Neural cell (in vitro differentiated cells): ENCODE data around the gene TCFL5. TPM values are rescaled to one million over a fixed set of nuclear protein-coding genes. Genes with fewer than 3 reads are reported as not detected.

Experiments used
- H2AFZ ChIP-seq: fragments of 200-600, 300-800 bp; sonication (generic), shearing (Covaris generic); 2 replicates; pipeline ENCODE4 v1.6.0; 2014; ENCODE audit warnings: low read depth, mild to moderate bottlenecking, antibody characterized with exemption, low read length, moderate library complexity
- H3F3A ChIP-seq: fragments of 200-600 bp; shearing (Covaris generic); 2 replicates; pipeline ENCODE4 v1.6.1; 2016; ENCODE audit warnings: mild to moderate bottlenecking, moderate library complexity, mixed read lengths, antibody characterized with exemption, low read length; ENCODE audit not compliant: insufficient read depth, poor library complexity, severe bottlenecking
- H3K27ac ChIP-seq: fragments of 200-600, 300-800 bp; sonication (generic), shearing (Covaris generic); 2 replicates; pipeline ENCODE4 v1.5.1; 2014; ENCODE audit warnings: mild to moderate bottlenecking, low read length, moderate library complexity
- H3K27me3 ChIP-seq: fragments of 300-800, 200-600 bp; sonication (generic), shearing (Covaris generic); 2 replicates; pipeline ENCODE4 v1.6.0; 2014; ENCODE audit warnings: mild to moderate bottlenecking, low read depth, low read length, moderate library complexity; ENCODE audit not compliant: insufficient read depth
- H3K36me3 ChIP-seq: fragments of 300-800, 200-600 bp; sonication (generic), shearing (Covaris generic); 2 replicates; pipeline ENCODE4 v1.5.1; 2014; ENCODE audit warnings: mild to moderate bottlenecking, antibody characterized with exemption, low read length, moderate library complexity; ENCODE audit not compliant: insufficient read depth
- H3K4me2 ChIP-seq: fragments of 300-800, 200-600 bp; sonication (generic), shearing (Covaris generic); 2 replicates; pipeline ENCODE4 v1.6.0; 2014; ENCODE audit warnings: mild to moderate bottlenecking, low read length
- H3K4me3 ChIP-seq: fragments of 300-800, 200-600 bp; sonication (generic), shearing (Covaris generic); 2 replicates; pipeline ENCODE4 v1.5.1; 2014; ENCODE audit warnings: mild to moderate bottlenecking, low read length, moderate library complexity
- H3K79me2 ChIP-seq: fragments of 200-600 bp; shearing (Covaris generic); replicated peaks from 2 replicates; pipeline ENCODE4 v1.6.0; 2014; ENCODE audit warnings: mild to moderate bottlenecking, low read length, moderate library complexity; ENCODE audit not compliant: insufficient read depth
- H3K9ac ChIP-seq: fragments of 300-800, 200-600 bp; sonication (generic), shearing (Covaris generic); 2 replicates; pipeline ENCODE4 v1.6.1; 2016; ENCODE audit warnings: mild to moderate bottlenecking, low read length, mixed read lengths
- H3K9me2 ChIP-seq: fragments of 200-600 bp; shearing (Covaris generic); 2 replicates; pipeline ENCODE4 v1.6.1; 2016; ENCODE audit warnings: mild to moderate bottlenecking, low read length, mixed read lengths; ENCODE audit not compliant: insufficient read depth
- H3K9me3 ChIP-seq: fragments of 200-600, 300-800 bp; sonication (generic), shearing (Covaris generic); 2 replicates; pipeline ENCODE4 v1.6.1; 2016; ENCODE audit warnings: mild to moderate bottlenecking, mixed run types, low read length, moderate library complexity, mixed read lengths
- H4K20me1 ChIP-seq: fragments of 200-600 bp; shearing (Covaris generic); 2 replicates; pipeline ENCODE4 v1.6.1; 2016; ENCODE audit warnings: mild to moderate bottlenecking, mixed run types; ENCODE audit not compliant: insufficient read depth
- CTCF ChIP-seq: fragments of 450-650 bp; IDR thresholded peaks from 2 replicates; pipeline ENCODE4 v1.5.1; 2014; ENCODE audit warnings: antibody characterized with exemption, mild to moderate bottlenecking, moderate library complexity; ENCODE audit not compliant: poor library complexity, severe bottlenecking
- EP300 ChIP-seq: fragments of 450-650 bp; conservative IDR thresholded peaks from 2 replicates; pipeline ENCODE4 v1.6.1; 2014; ENCODE audit warnings: antibody characterized with exemption, mild to moderate bottlenecking, moderate library complexity; ENCODE audit not compliant: poor library complexity, severe bottlenecking
- EZH2 ChIP-seq: fragments of 200-600, 300-800 bp; shearing (Covaris generic), sonication (generic); IDR thresholded peaks from 2 replicates; pipeline ENCODE4 v1.6.1; 2014; ENCODE audit warnings: antibody characterized with exemption, low read length, borderline replicate concordance, mild to moderate bottlenecking; ENCODE audit not compliant: insufficient read depth, poor library complexity, severe bottlenecking
- MXI1 ChIP-seq: fragments of 450-650 bp; conservative IDR thresholded peaks from 2 replicates; pipeline ENCODE4 v1.6.1; 2014; ENCODE audit warnings: antibody characterized with exemption, mild to moderate bottlenecking; ENCODE audit not compliant: poor library complexity, severe bottlenecking
- POLR2AphosphoS5 ChIP-seq: IDR thresholded peaks from 2 replicates; pipeline ENCODE4 v1.6.1; 2012
- RAD21 ChIP-seq: fragments of 450-650 bp; conservative IDR thresholded peaks from 2 replicates; pipeline ENCODE4 v1.6.1; 2014; ENCODE audit warnings: antibody characterized with exemption, mild to moderate bottlenecking, moderate library complexity
- REST ChIP-seq: IDR thresholded peaks from 2 replicates; pipeline ENCODE4 v1.6.1; 2012; ENCODE audit warnings: borderline replicate concordance
- SMC3 ChIP-seq: fragments of 450-650 bp; conservative IDR thresholded peaks from 2 replicates; pipeline ENCODE4 v1.6.1; 2014; ENCODE audit warnings: antibody characterized with exemption, mild to moderate bottlenecking, moderate library complexity; ENCODE audit not compliant: poor library complexity
- TAF1 ChIP-seq: IDR thresholded peaks from 2 replicates; pipeline ENCODE4 v1.6.1; 2012; ENCODE audit warnings: low read depth
- polyA plus RNA-seq: library from polyadenylated mRNA; depleted of rRNA; stranded (reverse); fragments of >200 nt; gene quantifications from 2 replicates; pipeline ENCODE4 v1.2.3, GENCODE V29; 2014

TCFL5 gene
- polyA plus RNA-seq, 1 donor from 2014 or later, result 9.8 TPM

GRCh38 chr20:62887860-62888239 is 26.2 kb upstream of the TCFL5 start:
- Histone ChIP-seq H3K9me3 (no peaks in the 10 kb centered on the region), H2AFZ (no peak overlapping the region), H3K27ac (no peak overlapping the region), H3K9ac (no peak overlapping the region), H4K20me1 (no peaks in the 10 kb centered on the region), H3K4me3 (no peak overlapping the region), H3K36me3 (no peaks in the 10 kb centered on the region), H3K9me2 (no peaks in the 10 kb centered on the region), H3K4me2 (no peak overlapping the region), H3K79me2 (no peaks in the 10 kb centered on the region), H3F3A (no peaks in the 10 kb centered on the region), H3K27me3 (no peaks in the 10 kb centered on the region)
- TF ChIP-seq RAD21 (no peak), POLR2AphosphoS5 (no peak), MXI1 (no peak), SMC3 (no peak), EP300 (no peak), EZH2 (no peak), TAF1 (no peak), CTCF (no peak), REST (no peak)

GRCh38 chr20:62887152-62887859 is 25.7 kb upstream of the TCFL5 start:
- no peak overlapping the region for H3K4me3 ChIP-seq
- no peaks in the 10 kb centered on the region for H3K27me3 ChIP-seq
- TF ChIP-seq CTCF (no peak), SMC3 (no peak), POLR2AphosphoS5 (no peak), RAD21 (no peak), MXI1 (no peak), TAF1 (no peak), EP300 (no peak), REST (no peak), EZH2 (no peak)
- H3K79me2 ChIP-seq, result no peaks in the 10 kb centered on the region
- no peaks in the 10 kb centered on the region for H3K36me3 ChIP-seq
- no peaks in the 10 kb centered on the region for H3K9me3 ChIP-seq
- no peak overlapping the region for H3K9ac ChIP-seq
- H3K4me2 ChIP-seq, result no peak overlapping the region
- H3K27ac ChIP-seq, result no peak overlapping the region
- H3F3A ChIP-seq, result no peaks in the 10 kb centered on the region
- H2AFZ ChIP-seq, result no peak overlapping the region
- H3K9me2 ChIP-seq, result no peaks in the 10 kb centered on the region
- H4K20me1 ChIP-seq, result no peaks in the 10 kb centered on the region
